Activated CD4-positive, CD25-positive, alpha-beta regulatory T cell treated with anti-CD3 and anti-CD28 coated beads, Interleukin-2, amount 50 U/mL, for 16 hours (primary cell): ENCODE results near the gene INPP4B.
"Not testable (repeated sequence)": the region's sequence is repeated elsewhere in the genome, so short reads cannot be mapped to it uniquely, and the experiment has no call there.

Source experiments
- DNase-seq: peaks from one replicate; pipeline ENCODE4 v3.0.0-alpha.2; 2020; ENCODE audit warnings: low read depth, low spot score

INPP4B gene

GRCh38 chr4:142544594-142544993 is 301.5 kb downstream of the INPP4B start:
- DNase-seq, result no peak

GRCh38 chr4:142544039-142544438 is 302.1 kb downstream of the INPP4B start:
- no peak for DNase-seq

GRCh38 chr4:142540483-142540804 is 305.7 kb downstream of the INPP4B start:
- no peak for DNase-seq

GRCh38 chr4:142539796-142540482 is 306.2 kb downstream of the INPP4B start:
- DNase-seq, result no peak

GRCh38 chr4:142535009-142535408 is 311.1 kb downstream of the INPP4B start:
- DNase-seq, result no peak

GRCh38 chr4:142532054-142532453 is 314.0 kb downstream of the INPP4B start:
- DNase-seq, result no peak

- no peak for DNase-seq
These were observed 315.4 kb downstream of the INPP4B start for GRCh38 chr4:142530728-142531127.

- DNase-seq, result no peak
These were observed 317.7 kb downstream of the INPP4B start for GRCh38 chr4:142528433-142528832.

- no peak for DNase-seq
These were observed 323.0 kb downstream of the INPP4B start for GRCh38 chr4:142523111-142523510.

GRCh38 chr4:142519342-142519741 is 326.8 kb downstream of the INPP4B start:
- no peak for DNase-seq

- DNase-seq, result no peak
These were observed 329.2 kb downstream of the INPP4B start for GRCh38 chr4:142516686-142517526.

GRCh38 chr4:142512161-142512560 is 333.9 kb downstream of the INPP4B start:
- no peak for DNase-seq

GRCh38 chr4:142509881-142510280 is 336.2 kb downstream of the INPP4B start:
- no peak for DNase-seq

- DNase-seq, result not testable (repeated sequence)
These were observed 336.7 kb downstream of the INPP4B start for GRCh38 chr4:142509381-142509780.

GRCh38 chr4:142500966-142501365 is 345.1 kb downstream of the INPP4B start:
- no peak for DNase-seq

GRCh38 chr4:142497606-142498005 is 348.5 kb downstream of the INPP4B start:
- DNase-seq, result no peak

GRCh38 chr4:142493255-142494110 is 352.6 kb downstream of the INPP4B start:
- no peak for DNase-seq

GRCh38 chr4:142485452-142485851 is 360.6 kb downstream of the INPP4B start:
- no peak for DNase-seq

GRCh38 chr4:142480244-142480643 is 365.9 kb downstream of the INPP4B start:
- DNase-seq, result no peak

GRCh38 chr4:142475663-142476062 is 370.4 kb downstream of the INPP4B start:
- DNase-seq, result no peak

- no peak for DNase-seq
These were observed 371.6 kb downstream of the INPP4B start for GRCh38 chr4:142474398-142475087.

- no peak for DNase-seq
These were observed 372.2 kb downstream of the INPP4B start for GRCh38 chr4:142473960-142474338.
